Astrocyte of the spinal cord (primary cell): Measurements from ENCODE around the gene SF3B2.

ENCODE experiments used
- DNase-seq: peaks from one replicate; pipeline ENCODE4 v3.0.0; 2011; ENCODE audit warnings: low read depth, low spot score
- H3K4me3 ChIP-seq: 2 replicates; pipeline ENCODE4 v1.5.1; 2011; ENCODE audit warnings: low read depth, mild to moderate bottlenecking, low read length, moderate library complexity
- CTCF ChIP-seq: IDR thresholded peaks from 2 replicates; pipeline ENCODE4 v1.5.1; 2012; ENCODE audit warnings: low read depth, mild to moderate bottlenecking, low read length, inconsistent platforms
- in situ Hi-C: cut with HindIII; loops from 2 replicates; pipeline ENCODE4 v1.10.0; 2017; ENCODE audit warnings: low sequenced_read_pairs

The SF3B2 gene

DNA sequence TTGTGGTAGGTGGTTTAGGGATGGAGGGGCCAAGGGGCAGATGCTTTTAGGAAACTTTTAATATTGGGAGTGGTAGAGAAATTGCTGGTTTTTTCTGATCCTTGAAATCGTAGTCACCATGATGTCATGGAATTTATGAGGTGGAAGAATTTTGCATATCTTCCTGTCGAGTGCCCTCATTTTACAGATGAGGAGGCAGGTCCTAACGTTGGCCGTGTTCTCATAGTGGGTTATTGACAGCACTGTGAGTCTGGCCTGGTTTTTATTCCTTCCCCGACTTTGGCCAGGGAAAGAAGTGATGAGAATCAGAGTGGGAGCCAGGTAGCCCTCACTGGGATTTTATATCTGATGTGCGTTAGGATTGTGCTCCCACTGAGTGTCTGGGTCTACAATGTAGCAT, 9.1 kb downstream of the SF3B2 start:
- no peak for TF ChIP-seq CTCF
- H3K4me3 ChIP-seq, result no peak overlapping the region
- no peak for DNase-seq
- in situ Hi-C loops, result no loop called here

- TF ChIP-seq CTCF, result no peak
- H3K4me3 ChIP-seq, result no peak overlapping the region
- no peak for DNase-seq
- in situ Hi-C loops, result no loop called here
These were observed 10.2 kb downstream of the SF3B2 start for GRCh38 chr11:66062408-66062807.

DNA sequence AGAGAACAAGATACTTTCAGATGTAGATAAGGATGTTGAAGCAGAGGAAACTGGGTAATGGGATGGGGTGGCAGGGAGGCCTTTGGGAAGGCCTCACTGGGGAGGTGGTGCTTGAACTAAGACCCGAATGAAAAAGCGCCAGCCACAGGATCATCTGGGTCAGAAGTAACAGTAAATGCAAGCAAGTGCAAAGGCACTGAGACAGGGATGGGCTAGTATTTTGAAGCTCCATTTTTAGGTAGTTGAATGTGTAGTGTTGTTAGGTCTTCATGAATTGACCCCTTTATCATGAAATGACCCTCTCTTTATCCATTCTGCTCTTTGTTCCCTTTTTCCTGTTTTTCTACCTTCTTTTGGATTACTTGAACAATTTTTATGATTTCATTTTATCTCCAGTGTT, 11.7 kb downstream of the SF3B2 start:
- no peak overlapping the region for H3K4me3 ChIP-seq
- in situ Hi-C loops, result no loop called here
- DNase-seq, result no peak

DNA sequence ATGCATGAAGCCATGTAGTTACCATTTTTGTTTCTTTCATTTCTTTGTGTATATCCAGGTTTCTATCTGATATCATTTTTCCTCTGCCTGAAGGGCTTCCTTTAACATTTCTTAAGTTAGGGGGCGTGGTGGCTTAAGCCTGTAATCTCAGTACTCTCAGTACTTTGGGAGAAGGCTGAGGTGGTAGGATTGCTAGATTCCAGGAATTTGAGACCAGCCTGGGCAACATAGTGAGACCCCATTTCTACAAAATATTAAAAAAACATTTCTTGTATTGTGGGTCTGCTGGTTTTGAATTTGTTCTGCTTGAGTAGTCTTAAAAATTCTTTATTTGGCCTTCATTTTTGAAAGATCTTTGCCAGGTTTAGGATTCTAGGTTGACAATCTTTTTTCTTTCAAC, 12.4 kb downstream of the SF3B2 start:
- no peak for DNase-seq
- no peak for TF ChIP-seq CTCF
- H3K4me3 ChIP-seq, result no peak overlapping the region
- in situ Hi-C loops, result no loop called here

More for the DNA sequence above, 11.7 kb downstream of the SF3B2 start:
- no peak for TF ChIP-seq CTCF

- in situ Hi-C loops, result no loop called here
- no peak for DNase-seq
- TF ChIP-seq CTCF, result no peak
- no peak overlapping the region for H3K4me3 ChIP-seq
These were observed 14.6 kb downstream of the SF3B2 start for GRCh38 chr11:66066751-66067150.

- TF ChIP-seq CTCF, result no peak
- H3K4me3 ChIP-seq, result no peak overlapping the region
- no peak for DNase-seq
- in situ Hi-C loops, result no loop called here
These were observed 15.5 kb downstream of the SF3B2 start for GRCh38 chr11:66067640-66068039.
